ENCODE data around the gene DCAF10.
A peak's percentile ranks its signal among the peaks of the same experiment; 100 is the strongest.
"Not testable (repeated sequence)": the region's sequence is repeated elsewhere in the genome, so short reads cannot be mapped to it uniquely, and the experiment has no call there.

DCAF10 gene

DNA sequence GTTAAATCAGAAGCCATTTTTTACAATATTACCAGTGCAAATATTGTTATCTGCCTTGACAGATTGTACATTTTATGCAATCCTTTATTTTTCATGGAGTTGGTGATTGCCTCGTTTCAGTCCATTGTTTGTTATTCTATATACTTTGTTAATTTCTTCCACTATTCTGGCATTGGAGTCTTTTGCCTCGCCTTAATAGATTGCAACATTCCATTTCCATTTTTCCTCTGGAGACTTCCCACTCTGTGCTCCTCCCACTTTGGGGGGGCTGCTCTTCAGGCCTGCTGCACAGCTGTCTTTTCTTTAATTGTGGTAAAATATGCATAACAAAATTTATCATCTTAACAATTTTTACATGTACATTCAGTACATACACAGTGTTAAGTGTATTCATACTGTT, 4.4 kb upstream of the DCAF10 start:
- no peak for DNase-seq

DNA sequence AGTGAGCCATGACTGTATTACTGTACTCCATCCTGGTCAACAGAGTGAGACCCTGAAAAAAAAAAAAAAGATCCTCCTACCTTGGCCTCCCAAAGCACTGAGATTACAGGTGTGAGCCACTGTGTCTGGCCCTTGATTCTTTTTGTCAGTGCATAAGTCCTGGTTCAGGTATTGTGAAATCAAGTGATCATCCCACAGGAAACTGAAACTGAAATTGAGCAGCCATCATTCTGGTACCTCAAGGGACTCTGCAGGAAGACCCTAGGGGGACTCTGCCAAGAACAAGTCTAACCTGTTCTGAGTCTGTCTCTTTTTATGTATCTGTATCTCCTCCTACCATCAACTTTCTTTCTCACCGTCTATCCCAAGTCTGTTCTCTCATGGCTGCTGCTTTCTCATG, 1.9 kb upstream of the DCAF10 start:
- no peak for DNase-seq

DNA sequence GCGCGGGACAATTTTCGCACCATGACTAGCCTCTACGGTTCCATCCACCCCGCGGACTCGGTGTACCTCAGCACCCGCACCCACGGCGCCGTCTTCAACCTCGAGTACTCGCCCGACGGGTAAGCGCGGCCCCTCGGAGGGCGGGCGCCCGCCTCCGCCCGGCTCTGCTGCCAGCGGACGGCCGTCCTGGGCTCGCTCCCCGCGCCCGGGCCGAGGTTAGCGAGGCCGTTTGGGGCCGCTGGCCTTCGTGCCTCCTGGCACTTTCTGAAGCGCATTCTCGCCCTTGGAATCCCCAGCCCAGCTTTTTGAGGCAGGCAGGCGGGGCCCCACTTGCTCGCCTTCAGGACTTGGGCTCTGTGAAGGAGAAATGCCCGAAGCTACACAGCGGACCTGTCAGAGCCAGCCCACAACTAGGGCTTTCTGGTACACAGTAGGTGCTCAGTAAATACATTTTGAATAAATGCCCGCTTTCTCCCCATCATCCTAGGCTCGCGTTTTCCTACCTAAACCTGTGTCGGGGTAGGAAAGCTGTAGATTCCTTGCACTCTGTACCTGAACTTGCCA, 772 bp downstream of the DCAF10 start:
- DNase-seq, result no peak

DNA sequence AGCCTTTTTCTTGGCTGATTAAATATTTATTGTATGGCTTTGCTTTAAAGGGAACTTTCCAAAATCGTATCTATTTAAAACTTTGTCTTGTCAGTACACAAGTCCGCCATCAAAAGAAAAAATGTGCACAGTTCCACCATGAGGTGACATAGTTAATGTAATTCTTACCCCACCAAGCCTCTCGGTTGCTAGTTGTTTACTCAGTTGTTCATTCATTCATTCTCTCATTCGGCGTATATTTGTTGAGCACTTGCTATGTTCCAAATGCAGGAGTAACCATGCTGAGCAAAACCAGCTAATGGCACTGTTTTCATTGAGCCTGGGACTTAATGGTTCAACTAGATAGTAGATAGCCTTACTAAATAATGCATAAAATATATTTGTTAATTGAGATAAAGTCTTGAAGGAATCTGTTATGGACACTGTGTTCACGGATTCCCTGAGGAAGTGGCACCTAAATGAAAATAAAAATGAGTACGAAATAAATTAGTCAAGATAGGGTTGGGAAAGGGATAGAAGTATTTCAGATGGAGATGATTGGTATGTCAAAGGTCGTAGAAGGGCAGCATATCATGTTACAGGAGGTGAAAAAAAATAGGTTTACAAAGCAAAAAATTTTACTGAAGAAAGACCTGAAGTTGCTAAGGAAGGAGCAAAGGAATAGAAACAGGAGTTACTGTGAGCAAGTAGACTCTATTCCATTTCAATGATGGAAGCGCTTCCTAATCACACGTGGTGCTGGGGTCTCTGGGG, 1.5 kb downstream of the DCAF10 start:
- DNase-seq, result no peak

DNA sequence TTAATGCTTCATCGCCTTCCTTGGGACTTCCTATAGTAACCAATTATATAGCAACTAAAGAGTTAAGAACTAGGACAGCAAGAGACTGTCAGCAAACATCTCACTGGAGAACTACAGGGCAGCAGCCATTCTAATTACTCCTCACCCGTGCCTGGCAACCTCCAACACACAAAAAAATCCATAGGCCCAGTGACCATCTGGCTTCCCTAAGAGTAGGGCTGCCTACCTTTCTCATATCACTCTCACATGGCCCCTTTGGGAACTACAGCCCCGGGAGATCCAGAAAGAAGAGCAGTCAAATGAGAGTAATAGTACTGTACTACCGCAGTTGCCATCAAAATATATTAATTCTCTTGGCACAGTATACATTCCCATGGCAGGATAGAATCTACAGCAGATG, 5.7 kb downstream of the DCAF10 start:
- no peak for DNase-seq

DNA sequence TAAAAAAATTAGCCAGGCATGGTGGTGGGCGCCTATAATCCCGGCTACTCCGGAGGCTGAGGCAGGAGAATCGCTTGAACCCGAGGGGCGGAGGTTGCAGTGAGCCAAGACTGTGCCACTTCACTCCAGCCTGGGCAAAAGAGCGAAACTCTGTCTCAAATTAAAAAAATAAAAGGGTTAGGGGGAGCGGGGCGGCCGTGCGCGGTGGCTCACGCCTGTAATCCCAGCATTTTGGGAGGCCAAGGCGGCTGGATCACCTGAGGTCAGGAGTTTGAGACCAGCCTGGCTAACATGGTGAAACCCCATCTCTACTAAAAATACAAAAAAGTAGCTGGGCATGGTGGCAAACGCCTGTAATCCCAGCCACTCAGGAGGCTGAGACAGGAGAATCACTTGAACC, 9.1 kb downstream of the DCAF10 start:
- DNase-seq, result not testable (repeated sequence)

DNA sequence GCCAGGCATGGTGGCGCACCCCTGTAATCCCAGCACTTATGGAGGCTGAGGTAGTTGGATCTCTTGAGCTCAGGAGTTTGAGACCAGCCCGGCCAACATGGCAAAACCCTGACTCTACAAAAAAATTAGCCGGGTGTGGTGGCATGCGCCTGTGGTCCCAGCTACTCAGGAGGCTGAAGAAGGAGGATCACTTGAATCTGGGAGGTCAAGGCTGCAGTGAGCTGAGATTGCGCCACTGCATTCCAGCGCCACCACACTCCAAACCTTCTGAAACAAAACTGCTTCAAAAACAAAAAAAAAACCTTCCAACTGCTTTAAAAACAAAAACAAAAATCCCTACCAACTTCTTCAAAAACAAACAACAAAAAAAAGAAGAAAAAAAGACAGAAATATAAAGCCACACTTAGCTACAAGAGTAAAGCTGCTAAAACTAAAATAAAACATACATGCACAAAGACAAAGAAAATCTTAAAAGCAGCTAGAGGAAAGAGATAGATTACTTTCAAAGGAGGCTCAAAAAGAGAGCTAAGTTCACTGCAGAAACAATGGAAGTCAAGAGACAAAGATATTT, 11.4 kb downstream of the DCAF10 start:
- no peak for DNase-seq

DNA sequence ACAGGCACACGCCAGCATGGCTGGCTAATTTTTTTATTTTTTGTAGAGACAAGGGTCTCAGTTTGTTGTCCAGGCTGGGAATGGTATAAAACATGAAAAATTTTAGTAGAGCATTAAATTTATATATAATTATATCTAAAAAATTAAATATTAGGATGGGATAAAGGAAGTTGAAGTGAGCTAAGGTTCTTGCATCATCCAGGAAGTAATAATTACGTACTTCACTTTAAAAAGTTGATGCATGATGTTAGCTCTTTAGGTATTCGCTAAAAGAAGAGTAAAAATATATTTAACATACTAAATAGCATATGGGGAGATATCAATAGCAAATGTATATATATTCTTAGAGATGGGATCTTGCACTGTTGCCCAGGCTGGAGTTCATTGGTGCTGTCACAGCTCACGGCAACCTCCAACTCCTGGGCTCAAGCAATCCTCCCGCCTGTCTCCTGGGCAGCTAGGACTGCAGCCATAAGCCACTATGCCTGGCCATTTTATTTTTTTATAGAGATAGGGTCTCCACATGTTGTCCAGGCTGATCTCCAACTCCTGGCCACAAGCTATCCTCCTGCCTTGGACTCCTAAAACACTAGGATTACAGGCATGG, 12.3 kb downstream of the DCAF10 start:
- DNase-seq, result no peak

DNA sequence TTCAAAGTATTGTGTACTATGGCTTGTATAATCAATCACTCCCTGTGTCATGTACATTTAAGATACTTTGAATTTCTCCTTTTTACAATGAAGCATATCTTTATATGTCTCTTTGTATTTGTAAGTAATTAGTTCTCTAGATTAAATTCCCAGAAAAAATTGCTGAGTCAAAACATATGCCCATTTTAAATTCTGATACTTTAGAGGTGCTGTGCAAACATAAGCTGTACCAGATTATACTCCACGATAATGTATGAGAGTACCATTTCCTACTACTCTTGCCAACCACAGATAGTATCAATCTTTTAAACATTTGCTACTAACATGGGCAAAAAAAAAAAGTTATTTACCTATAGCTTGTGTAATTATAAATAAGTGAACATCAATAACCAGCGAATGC, 18.3 kb downstream of the DCAF10 start:
- no peak for DNase-seq

DNA sequence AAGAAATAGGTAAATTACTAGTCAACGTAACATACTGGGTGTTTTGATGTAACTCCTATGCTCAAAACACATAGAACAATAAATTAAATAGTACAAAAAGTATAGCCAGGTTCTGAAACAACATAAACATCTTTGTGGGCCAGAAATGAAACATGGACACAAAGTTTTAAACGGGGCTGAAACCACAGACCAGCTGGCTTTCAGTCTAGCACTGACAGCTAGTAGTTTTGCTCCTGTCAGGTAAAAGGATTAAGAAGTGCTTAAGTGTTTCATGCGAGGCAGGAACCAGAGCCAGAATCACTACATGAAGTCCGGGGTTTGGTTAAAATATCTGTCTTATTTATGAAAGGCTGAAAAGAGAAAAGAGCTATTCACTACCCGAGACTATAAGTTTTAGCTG, 19.5 kb downstream of the DCAF10 start:
- DNase-seq, result no peak

DNA sequence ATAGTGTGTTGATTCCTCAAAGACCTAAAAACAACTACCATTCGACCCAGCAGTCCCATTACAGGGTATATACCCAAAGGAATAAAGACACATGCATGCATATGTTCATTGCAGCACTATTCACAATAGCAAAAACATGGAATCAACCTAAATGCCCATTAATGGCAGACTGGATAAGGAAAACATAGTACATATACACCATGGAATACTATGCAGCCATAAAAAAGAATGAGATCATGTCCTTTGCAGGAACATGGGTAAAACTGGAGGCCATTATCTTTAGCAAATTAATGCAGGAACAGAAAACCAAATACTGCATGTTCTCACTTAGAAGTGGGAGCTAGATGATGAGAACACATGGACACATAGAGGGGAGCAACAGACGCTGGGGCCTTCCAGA, 24.6 kb downstream of the DCAF10 start:
- not testable (repeated sequence) for DNase-seq

DNA sequence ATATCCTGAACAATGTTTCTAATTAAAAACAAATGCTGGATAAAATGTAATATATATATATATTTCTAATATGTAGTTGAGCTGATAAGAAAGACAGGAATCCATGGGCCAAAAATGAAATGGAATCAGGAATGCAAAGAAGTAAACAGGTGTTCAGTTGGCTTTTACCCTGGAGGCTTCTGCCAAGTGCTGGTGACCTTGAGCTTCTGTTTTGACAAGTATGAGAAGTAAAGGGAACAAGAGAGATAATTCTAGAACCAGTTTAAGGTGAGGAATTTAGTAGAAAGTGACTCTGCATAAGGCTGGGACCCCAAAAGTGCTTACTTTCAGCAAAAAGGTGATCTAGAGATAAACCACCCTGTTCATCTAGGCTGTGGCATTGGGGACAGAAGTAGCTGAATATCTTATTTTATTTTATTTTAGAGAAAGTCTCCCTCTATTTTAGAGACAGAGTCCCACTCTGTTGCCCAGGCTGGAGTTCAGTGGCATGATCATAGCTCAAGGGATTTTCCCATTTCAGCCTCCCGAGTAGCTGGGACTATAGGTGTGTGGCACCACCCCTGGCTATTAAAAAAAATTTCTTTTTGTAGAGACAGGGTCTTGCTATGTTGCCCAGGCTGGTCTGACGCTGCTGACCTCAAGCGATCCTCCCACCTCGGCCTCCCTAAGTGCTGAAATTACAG, 27.0 kb downstream of the DCAF10 start:
- no peak for DNase-seq

DNA sequence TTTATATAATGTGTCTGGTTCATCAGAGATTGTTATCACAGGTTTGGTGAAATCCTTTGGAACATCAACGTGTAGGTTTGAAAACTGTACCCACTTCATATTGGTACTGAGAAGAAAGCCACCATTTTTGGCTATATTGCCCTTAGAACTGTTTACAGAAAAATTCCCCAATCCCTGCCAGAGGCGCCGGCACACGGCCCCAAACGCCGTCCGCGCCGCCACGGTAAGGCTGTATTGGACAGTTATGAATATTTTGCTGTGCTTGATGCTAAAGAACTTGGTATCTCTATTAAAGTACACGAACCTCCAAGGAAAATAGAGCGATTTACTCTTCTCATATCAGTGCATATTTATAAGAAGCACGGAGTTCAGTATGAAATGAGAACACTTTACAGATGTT, 35.2 kb downstream of the DCAF10 start:
- DNase-seq, result no peak

DNA sequence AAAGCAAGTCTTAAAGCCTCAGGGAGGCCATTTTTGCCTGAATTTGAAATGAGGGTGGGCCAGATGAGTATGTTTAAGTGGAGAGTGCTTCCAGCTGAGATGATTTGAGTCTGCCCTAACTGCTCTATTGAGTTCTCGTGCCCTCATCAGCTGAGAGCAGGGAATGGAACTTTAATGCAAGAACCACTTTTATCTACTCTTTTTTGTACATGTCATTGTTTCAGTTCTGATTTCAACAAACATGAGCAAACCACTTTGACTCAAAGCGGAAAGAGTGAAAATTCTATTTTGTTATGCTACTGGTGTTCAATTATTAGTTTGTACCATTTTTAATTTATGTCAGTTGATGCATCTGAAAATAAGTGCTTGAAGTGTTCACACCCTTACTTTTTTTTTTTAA, 35.8 kb downstream of the DCAF10 start:
- no peak for DNase-seq

DNA sequence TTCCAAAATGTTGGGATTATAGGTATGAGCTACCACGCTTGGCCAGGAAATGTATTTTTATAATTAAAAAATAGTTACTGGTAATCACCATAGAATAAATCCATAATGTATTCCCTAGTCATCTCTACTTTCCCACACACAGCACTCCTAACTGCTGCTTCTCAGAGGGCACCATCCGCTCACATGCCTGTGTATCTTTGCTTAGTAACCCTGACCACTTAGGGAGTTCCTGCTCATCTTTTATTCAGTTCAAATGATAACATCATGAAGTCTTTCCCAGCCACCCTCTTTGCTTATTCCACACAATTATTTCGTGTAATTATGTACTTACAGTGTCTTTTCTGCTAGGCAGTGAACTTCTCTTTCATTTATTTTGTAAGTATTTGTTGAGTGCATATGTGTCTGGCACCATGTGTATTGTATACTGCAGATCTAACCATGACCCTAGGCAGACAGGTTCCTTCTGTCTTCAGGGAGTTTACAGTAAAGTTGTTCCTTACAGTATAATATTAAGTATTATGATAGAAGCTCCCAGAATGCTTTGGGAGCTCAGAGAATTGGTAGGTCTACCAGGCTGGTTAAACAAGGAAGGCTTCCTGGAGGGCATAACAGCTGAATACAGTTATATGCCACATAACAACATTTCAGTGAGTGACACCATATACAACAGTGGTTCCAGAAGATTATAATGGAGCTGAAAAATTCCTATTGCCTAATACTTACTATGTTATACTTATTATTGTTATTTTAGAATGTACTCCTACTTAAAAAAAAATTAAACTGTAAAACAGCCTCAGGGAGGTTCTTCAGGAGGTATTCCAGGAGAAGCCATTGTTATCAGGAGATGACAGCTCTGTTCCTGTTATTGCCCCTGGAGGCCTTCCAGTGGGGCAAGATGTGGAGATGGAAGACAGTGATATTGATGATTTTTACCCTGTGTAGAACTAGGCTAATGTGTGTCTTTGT, 39.2 kb downstream of the DCAF10 start:
- DNase-seq, result no peak

DNA sequence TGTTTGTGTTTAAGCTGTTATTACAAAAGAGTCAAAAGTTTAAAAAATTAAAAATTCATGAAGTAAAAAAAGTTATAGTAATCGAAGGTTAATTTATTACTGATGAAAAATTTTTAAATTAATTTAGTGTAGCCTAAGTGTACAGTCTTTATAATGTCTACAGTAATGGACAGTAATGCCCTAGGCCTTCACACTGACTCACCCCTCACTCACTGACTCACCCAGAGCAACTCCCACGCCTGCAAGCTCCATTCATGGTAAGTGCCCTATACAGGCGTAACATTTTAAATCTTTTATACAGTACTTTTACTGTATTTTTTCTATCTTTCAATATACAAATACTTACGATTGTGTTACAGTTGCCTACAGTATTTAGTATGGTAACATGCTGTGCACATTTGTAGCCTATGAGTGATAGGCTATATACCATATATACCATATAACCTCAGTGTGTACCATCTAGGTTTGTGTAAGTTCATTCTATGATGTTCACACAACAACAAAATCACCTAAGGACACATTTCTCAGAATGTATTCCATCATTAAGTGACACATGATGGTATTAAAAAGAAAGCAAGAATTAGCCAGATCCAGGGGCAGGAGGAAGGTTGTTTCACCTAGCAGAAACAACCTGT, 40.1 kb downstream of the DCAF10 start:
- DNase-seq, result no peak

DNA sequence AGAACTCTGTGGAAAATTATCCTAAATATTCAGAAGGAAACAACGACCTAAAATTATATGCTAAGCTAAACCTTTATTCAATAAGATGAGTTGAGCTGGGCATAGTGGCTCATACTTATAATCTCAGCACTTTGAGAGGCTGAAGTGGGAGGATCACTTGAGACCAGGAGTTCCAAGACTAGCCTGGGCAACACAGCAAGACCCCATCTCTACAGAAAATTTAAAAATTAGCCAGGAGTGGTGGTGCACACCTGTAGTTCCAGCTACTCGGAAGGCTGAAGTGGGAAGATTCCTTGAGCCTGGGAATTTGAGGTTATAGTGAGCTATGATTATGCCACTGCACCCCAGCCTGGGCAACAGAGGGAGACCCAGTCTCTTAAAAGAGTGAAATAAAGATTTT, 51.6 kb downstream of the DCAF10 start:
- DNase-seq, result no peak

DNA sequence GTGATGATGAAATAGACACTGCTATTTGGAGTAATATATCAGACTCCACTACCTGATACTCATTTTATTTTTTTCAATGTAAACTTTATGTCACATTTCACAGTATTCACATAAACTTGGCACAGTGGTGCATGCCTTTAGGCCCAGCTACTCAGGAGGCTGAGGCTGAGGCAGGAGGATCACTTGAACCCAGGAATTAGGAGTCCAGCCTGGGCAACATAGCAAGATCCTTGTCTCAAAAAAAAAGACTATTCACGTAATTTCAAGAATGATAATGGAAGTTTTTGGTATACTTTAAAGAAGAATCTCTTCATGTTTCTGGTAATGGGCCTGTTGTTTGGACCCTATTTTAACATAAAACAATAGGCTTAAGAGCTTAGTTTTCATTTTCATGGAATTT, 56.0 kb downstream of the DCAF10 start:
- no peak for DNase-seq

DNA sequence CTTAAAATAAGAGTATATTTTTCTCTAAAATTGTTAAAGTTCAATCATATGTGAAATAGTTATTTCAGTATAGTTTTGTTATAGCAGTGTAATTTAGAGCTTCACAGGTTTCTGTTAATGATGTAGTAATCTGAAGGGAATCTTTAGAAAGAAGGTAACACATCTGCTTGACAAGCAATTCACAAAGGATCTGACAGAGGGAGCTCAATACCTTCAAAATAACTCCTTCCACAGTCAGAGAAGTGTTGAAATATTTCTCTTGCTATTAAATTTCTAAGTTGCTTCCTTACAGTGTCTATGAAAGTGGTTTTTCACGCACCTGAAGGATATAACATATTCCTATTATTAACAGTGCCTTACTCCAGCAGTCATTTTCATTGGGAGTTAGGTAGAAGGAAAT, 58.4 kb downstream of the DCAF10 start:
- peak; percentile 2 for DNase-seq

DNA sequence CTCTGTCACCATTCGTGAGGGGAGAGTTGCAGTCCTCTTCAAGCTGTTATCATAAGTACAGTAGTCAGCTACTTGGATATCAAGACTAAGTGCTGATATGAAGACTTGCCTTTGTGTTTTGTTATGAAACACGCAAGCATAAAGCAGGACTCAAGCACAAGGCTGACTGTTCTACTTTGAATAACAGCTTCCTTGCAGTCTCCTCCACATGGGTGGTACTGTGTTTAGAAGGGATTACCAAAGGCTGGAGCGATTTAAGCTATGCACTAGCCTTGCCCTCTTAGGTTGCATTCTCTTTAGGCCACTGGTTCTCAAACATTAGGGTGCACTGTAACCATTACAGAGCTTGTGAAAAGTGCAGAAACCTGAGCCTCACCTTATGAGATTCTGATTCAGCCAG, 61.9 kb downstream of the DCAF10 start:
- DNase-seq, result no peak

DNA sequence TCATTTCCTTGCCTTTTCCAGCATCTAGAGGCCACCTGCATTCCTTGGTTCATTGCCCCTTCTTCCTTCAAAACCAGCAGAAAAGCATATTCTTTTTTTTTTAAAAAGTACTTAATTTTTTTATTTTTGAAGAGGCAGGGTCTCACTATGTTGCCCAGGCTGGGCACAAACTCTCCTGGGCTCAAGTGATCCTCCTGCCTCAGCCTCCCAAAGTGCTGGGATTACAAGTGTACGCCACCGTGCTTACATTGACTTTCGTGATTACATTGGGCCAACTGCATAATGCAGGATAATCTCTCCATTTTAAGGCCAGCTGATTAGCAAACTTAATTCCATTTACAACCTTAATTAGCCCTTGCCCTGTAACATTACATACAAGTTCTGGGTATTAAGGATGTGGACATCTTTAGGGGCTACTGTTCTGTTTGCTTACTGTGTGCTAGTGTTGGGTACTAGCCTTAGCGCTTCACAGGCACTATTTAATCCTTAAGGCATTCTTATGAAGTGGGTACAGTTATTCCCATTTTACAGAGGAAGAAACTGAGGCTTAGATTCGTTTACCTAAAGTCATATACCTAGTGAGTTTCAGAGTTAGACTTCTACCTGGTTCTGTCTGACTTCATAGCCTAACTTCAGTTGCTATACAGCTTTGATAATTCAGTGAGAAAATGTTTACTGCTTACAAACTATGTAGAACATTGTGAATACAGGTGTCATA, 69.6 kb downstream of the DCAF10 start:
- no peak for DNase-seq

All from CD4-positive, alpha-beta T cell treated with Interleukin-17A for 1 hour (primary cell).